Measurements from ENCODE around the gene FBXO22. TPM values are rescaled to one million over a fixed set of nuclear protein-coding genes. Genes with fewer than 3 reads are reported as not detected.
"Not testable (repeated sequence)": the region's sequence is repeated elsewhere in the genome, so short reads cannot be mapped to it uniquely, and the experiment has no call there.

The FBXO22 gene
- polyA plus RNA-seq, 1 donor: 18.8 TPM

- DNase-seq: no peak
Measured at GRCh38 chr15:75982468-75982867, 78.8 kb downstream of the FBXO22 start.

GRCh38 chr15:75984706-75985105 lies 81.0 kb downstream of the FBXO22 start:
- DNase-seq: not testable (repeated sequence)

GRCh38 chr15:75985971-75986370 lies 82.3 kb downstream of the FBXO22 start:
- no peak for DNase-seq

GRCh38 chr15:75989045-75989444 lies 85.4 kb downstream of the FBXO22 start:
- no peak for DNase-seq

GRCh38 chr15:75989875-75990274 lies 86.2 kb downstream of the FBXO22 start:
- DNase-seq: no peak

Other genes starting within 250 kb of the FBXO22 start
- 125 TPM for gene CSPG4, start 191.0 kb upstream of the FBXO22 start, polyA plus RNA-seq (ENCODE audit: insufficient read length)
- 48.4 TPM for gene UBE2Q2, start 60.4 kb upstream of the FBXO22 start, polyA plus RNA-seq (ENCODE audit: insufficient read length)
- 0.50 TPM for gene NRG4, start 108.5 kb downstream of the FBXO22 start, polyA plus RNA-seq (ENCODE audit: insufficient read length)
- gene TMEM266, start 156.1 kb downstream of the FBXO22 start, polyA plus RNA-seq (ENCODE audit: insufficient read length): 0.97 TPM

Measured in hindlimb muscle (tissue), 1 donor.